H9 (cell line): ENCODE results near the gene XCR1. TPM values are rescaled to one million over a fixed set of nuclear protein-coding genes. Genes with fewer than 3 reads are reported as not detected.

Source experiments
- DNase-seq: peaks from one replicate; pipeline ENCODE4 v3.0.0-alpha.2; 2017
- H2AFZ ChIP-seq: one replicate; pipeline ENCODE4 v1.6.1; 2013; ENCODE audit warnings: mild to moderate bottlenecking, low read length, control low read depth, moderate library complexity
- H2AK5ac ChIP-seq: 2 replicates; pipeline ENCODE4 v1.6.1; 2013; ENCODE audit warnings: low read length, control low read depth, mixed read lengths; ENCODE audit not compliant: insufficient read length
- H2BK120ac ChIP-seq: one replicate; pipeline ENCODE4 v1.6.1; 2013; ENCODE audit warnings: low read depth, mild to moderate bottlenecking, low read length, control low read depth, inconsistent platforms; ENCODE audit not compliant: poor library complexity, severe bottlenecking
- H2BK12ac ChIP-seq: 2 replicates; pipeline ENCODE4 v1.6.1; 2013; ENCODE audit warnings: low read length, control low read depth, mixed read lengths, low read depth; ENCODE audit not compliant: insufficient read length
- H2BK15ac ChIP-seq: 2 replicates; pipeline ENCODE4 v1.6.1; 2013; ENCODE audit warnings: low read depth, low read length, control low read depth
- H2BK20ac ChIP-seq: one replicate; pipeline ENCODE4 v1.6.1; 2013; ENCODE audit warnings: low read depth, mild to moderate bottlenecking, low read length, control low read depth, inconsistent platforms; ENCODE audit not compliant: poor library complexity, severe bottlenecking
- H2BK5ac ChIP-seq: 2 replicates; pipeline ENCODE4 v1.6.1; 2013; ENCODE audit warnings: low read length, control low read depth, mixed read lengths; ENCODE audit not compliant: insufficient read length
- H3K14ac ChIP-seq: 2 replicates; pipeline ENCODE4 v1.6.1; 2013; ENCODE audit warnings: low read length, control low read depth; ENCODE audit not compliant: insufficient read depth
- H3K18ac ChIP-seq: 2 replicates; pipeline ENCODE4 v1.6.1; 2013; ENCODE audit warnings: low read depth, mild to moderate bottlenecking, mixed read lengths, low read length, control low read depth; ENCODE audit not compliant: insufficient read length
- H3K23ac ChIP-seq: 2 replicates; pipeline ENCODE4 v1.6.1; 2013; ENCODE audit warnings: low read length, control low read depth, mixed read lengths, low read depth; ENCODE audit not compliant: insufficient read length
- H3K23me2 ChIP-seq: 2 replicates; pipeline ENCODE4 v1.6.1; 2013; ENCODE audit warnings: low read depth, mild to moderate bottlenecking, mixed read lengths, low read length, control low read depth; ENCODE audit not compliant: insufficient read length, poor library complexity, severe bottlenecking
- H3K27ac ChIP-seq: 2 replicates; pipeline ENCODE4 v1.5.1; 2013; ENCODE audit warnings: low read length, control low read depth, mixed read lengths, low read depth; ENCODE audit not compliant: insufficient read length
- H3K27me3 ChIP-seq: 2 replicates; pipeline ENCODE4 v1.6.1; 2013; ENCODE audit warnings: low read length, control low read depth, inconsistent platforms; ENCODE audit not compliant: insufficient read depth
- H3K4ac ChIP-seq: 2 replicates; pipeline ENCODE4 v1.6.1; 2013; ENCODE audit warnings: low read depth, mild to moderate bottlenecking, control low read depth, inconsistent platforms, low read length, moderate library complexity
- H3K4me1 ChIP-seq: 2 replicates; pipeline ENCODE4 v1.6.1; 2013; ENCODE audit warnings: low read length, control low read depth, inconsistent platforms; ENCODE audit not compliant: insufficient read depth
- H3K4me2 ChIP-seq: 2 replicates; pipeline ENCODE4 v1.6.1; 2013; ENCODE audit warnings: low read length, control low read depth, mixed read lengths; ENCODE audit not compliant: insufficient read length, insufficient read depth
- H3K56ac ChIP-seq: 2 replicates; pipeline ENCODE4 v1.6.1; 2013; ENCODE audit warnings: low read depth, mild to moderate bottlenecking, mixed read lengths, low read length, control low read depth; ENCODE audit not compliant: insufficient read length
- H3K79me1 ChIP-seq: 2 replicates; pipeline ENCODE4 v1.6.1; 2013; ENCODE audit warnings: low read depth, mild to moderate bottlenecking, moderate library complexity, low read length, control low read depth, inconsistent platforms; ENCODE audit not compliant: insufficient read depth, poor library complexity, severe bottlenecking
- H3K79me2 ChIP-seq: 2 replicates; pipeline ENCODE4 v1.6.1; 2013; ENCODE audit warnings: low read length, control low read depth, inconsistent platforms; ENCODE audit not compliant: insufficient read depth
- H3K9ac ChIP-seq: 2 replicates; pipeline ENCODE4 v1.6.1; 2013; ENCODE audit warnings: low read length, control low read depth, mixed read lengths; ENCODE audit not compliant: insufficient read length; ENCODE audit errors: extremely low read depth
- H3K9me3 ChIP-seq: one replicate; pipeline ENCODE4 v1.6.1; 2013; ENCODE audit warnings: low read depth, low read length, inconsistent platforms; ENCODE audit not compliant: control insufficient read depth
- H3T11ph ChIP-seq: one replicate; pipeline ENCODE4 v1.6.1; 2013; ENCODE audit warnings: mild to moderate bottlenecking, low read length, control low read depth, inconsistent platforms
- H4K20me1 ChIP-seq: one replicate; pipeline ENCODE4 v1.6.1; 2013; ENCODE audit not compliant: control insufficient read depth, insufficient read length, insufficient read depth
- H4K5ac ChIP-seq: 2 replicates; pipeline ENCODE4 v1.6.1; 2013; ENCODE audit warnings: low read depth, mild to moderate bottlenecking, mixed read lengths, low read length, control low read depth; ENCODE audit not compliant: insufficient read length
- H4K8ac ChIP-seq: replicated peaks from 2 replicates; pipeline ENCODE4 v1.6.1; 2013; ENCODE audit warnings: low read length, control low read depth, mixed read lengths, low read depth; ENCODE audit not compliant: insufficient read length
- H4K91ac ChIP-seq: 2 replicates; pipeline ENCODE4 v1.6.1; 2013; ENCODE audit warnings: low read depth, mild to moderate bottlenecking, moderate library complexity, mixed read lengths, low read length, control low read depth; ENCODE audit not compliant: insufficient read length
- H3K27ac Mint-ChIP-seq, 3 experiments: 2 replicates in 2 of 3; 3 replicates in 1 of 3; pipeline ENCODE4 v1.8.0; 2020 to 2021; ENCODE audit warnings: mixed read lengths in 3 of 3, mild to moderate bottlenecking in 1 of 3, moderate library complexity in 1 of 3
- H3K27me3 Mint-ChIP-seq: 2 replicates; pipeline ENCODE4 v1.8.0; 2021; ENCODE audit warnings: low read depth, mild to moderate bottlenecking, moderate library complexity, mixed read lengths
- H3K36me3 Mint-ChIP-seq, 3 experiments: 2 replicates in 2 of 3; 3 replicates in 1 of 3; pipeline ENCODE4 v1.8.0; 2020 to 2021; ENCODE audit warnings: low read depth in 3 of 3, mixed read lengths in 3 of 3; ENCODE audit not compliant: insufficient read depth in 1 of 3
- H3K4me1 Mint-ChIP-seq, 2 experiments: 2 replicates each; pipeline ENCODE4 v1.8.0; 2020; ENCODE audit warnings: mixed read lengths in 2 of 2
- H3K4me3 Mint-ChIP-seq, 2 experiments: 2 replicates in 1 of 2; 3 replicates in 1 of 2; pipeline ENCODE4 v1.8.0; 2020 to 2021; ENCODE audit warnings: mild to moderate bottlenecking in 2 of 2, mixed read lengths in 2 of 2, moderate library complexity in 1 of 2
- H3K9me3 Mint-ChIP-seq, 2 experiments: 2 replicates in 1 of 2; 3 replicates in 1 of 2; pipeline ENCODE4 v1.8.0; 2020; ENCODE audit warnings: mild to moderate bottlenecking in 2 of 2, mixed read lengths in 2 of 2, moderate library complexity in 1 of 2
- CTCF ChIP-seq: fragments of 200-600 bp; sonication (generic); conservative IDR thresholded peaks from 3 replicates; pipeline ENCODE4 v1.8.0; 2021; ENCODE audit warnings: antibody characterized with exemption, mild to moderate bottlenecking
- WGBS: extraction: QIAGEN DNeasy Blood & Tissue Kit; methylation state at CpG from one replicate; pipeline ENCODE4 v1.1.7; 2013; ENCODE audit warnings: missing lambda C conversion rate, low lambda C conversion rate, mixed read lengths; ENCODE audit not compliant: insufficient read length; ENCODE audit errors: extremely low coverage; 5-methylcytosine and 5-hydroxymethylcytosine counted together
- total RNA-seq: library from RNA; stranded (reverse); gene quantifications from 2 replicates; pipeline ENCODE4 v1.2.1, GENCODE V29; 2021

Gene XCR1
- total RNA-seq, 1 experiment from 2014 or later = not detected

DNA sequence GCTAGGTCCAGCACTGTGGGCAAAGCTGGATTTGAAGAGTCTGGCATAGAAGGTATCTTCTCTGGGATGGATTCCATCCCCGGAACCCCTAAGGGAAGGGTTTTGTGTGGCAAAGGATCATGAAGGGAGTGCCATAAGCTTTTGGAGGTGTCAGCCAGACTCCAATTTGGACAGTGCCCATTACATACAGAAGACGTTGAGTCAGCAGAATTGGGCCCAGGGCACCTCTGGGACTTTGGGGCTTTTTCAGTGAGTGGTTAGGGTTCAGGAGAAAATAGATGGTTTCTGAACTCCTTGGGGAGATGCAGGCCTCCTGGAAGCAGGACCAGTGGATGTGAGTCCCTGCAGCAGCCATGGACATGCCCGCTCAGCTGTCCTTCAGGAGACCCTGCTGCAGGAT lies 34.6 kb upstream of the XCR1 start:
- Histone ChIP-seq H3K9me3 (no peaks in the 10 kb centered on the region), H3K79me2 (no peaks in the 10 kb centered on the region), H3K4ac (no peak overlapping the region), H3K79me1 (no peaks in the 10 kb centered on the region), H4K5ac (no peak overlapping the region), H4K91ac (no peak overlapping the region), H3K23ac (no peak overlapping the region), H2AFZ (no peak overlapping the region), H3K56ac (no peak overlapping the region), H3K18ac (no peak overlapping the region), H3T11ph (no peak overlapping the region), H4K8ac (no peak overlapping the region), H2BK120ac (no peak overlapping the region), H2BK12ac (no peak overlapping the region), H3K27me3 (no peaks in the 10 kb centered on the region), H2BK5ac (no peak overlapping the region), H2BK20ac (no peak overlapping the region), H3K4me1 (no peaks in the 10 kb centered on the region), H3K14ac (no peak overlapping the region), H3K4me2 (no peak overlapping the region), H3K9ac (no peak overlapping the region), H4K20me1 (no peaks in the 10 kb centered on the region), H2AK5ac (no peak overlapping the region), H3K23me2 (no peaks in the 10 kb centered on the region), H2BK15ac (no peak overlapping the region), H3K27ac (no peak overlapping the region)
- DNase-seq = no peak
- Mint-ChIP-seq H3K27ac (no peak overlapping the region; a peak in 1 of 7 replicates), H3K9me3 (no peaks in the 10 kb centered on the region), H3K4me1 (no peaks in the 10 kb centered on the region), H3K36me3 (no peaks in the 10 kb centered on the region), H3K4me3 (no peak overlapping the region), H3K27me3 (peaks cover 2% of the 10 kb centered on the region; the same call in 1 of the 2 replicates)
- TF ChIP-seq CTCF = no peak
- no CpG with 5 or more reads among the region's 3 CpGs for WGBS
